ENCODE results near the gene TAF15.

The TAF15 gene

DNA sequence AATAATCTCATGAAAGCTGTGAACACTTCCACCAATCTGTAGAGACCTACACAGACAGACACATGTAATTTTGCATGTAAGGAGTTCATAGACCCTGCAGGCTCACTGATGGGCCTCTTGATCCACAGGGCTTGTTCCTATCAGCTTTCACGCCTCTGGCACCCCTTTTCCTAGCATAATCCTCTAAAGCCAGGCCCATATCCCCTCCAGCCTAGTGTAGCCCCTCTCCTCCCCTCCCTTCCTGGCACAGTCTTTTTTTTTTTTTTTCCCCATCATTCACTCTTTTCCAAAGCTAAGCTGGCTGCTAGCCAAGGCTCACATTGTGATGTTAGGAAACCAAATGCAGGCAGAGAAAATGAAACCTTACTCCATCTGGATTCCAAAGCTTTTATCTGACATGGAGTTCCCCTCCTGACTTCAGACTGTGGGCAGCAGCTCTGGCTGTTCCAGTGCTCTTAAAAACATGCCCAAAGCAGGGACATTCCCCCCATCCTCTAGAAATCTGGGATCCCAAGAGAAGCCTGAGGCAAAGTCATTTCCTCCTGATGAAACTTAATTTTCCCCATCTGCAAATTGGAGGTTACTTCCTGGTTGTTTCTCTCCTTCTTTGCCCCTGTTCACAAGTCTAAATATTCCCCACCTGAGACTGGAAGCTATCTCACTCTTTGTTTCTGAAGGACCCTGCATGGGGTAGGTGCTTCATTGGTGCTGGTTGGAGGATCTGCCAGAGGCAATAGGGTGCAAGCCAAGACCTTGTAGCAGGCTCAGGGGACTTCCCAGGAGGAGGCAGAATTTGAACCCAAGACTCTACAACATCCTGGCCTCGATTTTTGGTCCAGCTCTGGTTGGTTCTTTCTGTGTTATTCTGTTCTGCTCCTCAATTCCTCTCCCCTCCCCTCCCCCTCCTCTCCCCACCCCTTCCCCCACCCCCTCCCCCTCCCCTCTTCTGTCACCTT is 80.8 kb downstream of the TAF15 start:
- WGBS (ENCODE audit: insufficient coverage, insufficient read length): no CpG with 5 or more reads among the region's 2 CpGs
- Histone ChIP-seq H3K4me3 (ENCODE audit: low read length) (no peak overlapping the region), H3K4me1 (ENCODE audit: control insufficient read depth, insufficient read depth, low read length) (peaks cover 3% of the 10 kb centered on the region), H3K36me3 (ENCODE audit: control insufficient read depth, insufficient read depth, low read length) (no peaks in the 10 kb centered on the region), H3K27me3 (ENCODE audit: control insufficient read depth, insufficient read depth, low read length) (no peaks in the 10 kb centered on the region), H3K27ac (ENCODE audit: low read length) (no peak overlapping the region), H3K9me3 (ENCODE audit: control insufficient read depth, insufficient read depth, low read length) (no peaks in the 10 kb centered on the region)
- DNase-seq (ENCODE audit: low read depth, low spot score): no peak

DNA sequence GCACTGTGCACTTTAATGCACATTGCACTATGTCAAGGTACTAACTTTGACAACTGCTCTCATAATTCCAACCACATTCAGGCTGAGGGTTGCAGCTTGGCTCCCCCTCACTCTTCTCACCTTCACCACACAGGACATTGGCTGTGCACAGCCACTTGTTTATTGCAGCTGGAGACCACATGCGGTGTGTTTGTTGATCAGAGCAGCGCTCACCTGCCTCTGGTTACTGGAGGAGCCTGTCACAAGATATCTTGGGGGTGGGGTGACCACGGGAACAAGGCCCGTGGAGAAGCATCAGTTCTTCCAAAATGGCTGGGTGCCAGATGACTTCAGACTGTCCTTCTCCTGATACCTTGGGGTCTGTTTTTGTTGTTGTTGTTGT is 81.5 kb downstream of the TAF15 start:
- Histone ChIP-seq H3K27ac (ENCODE audit: low read length) (no peak overlapping the region), H3K36me3 (ENCODE audit: control insufficient read depth, insufficient read depth, low read length) (no peaks in the 10 kb centered on the region), H3K27me3 (ENCODE audit: control insufficient read depth, insufficient read depth, low read length) (no peaks in the 10 kb centered on the region), H3K4me3 (ENCODE audit: low read length) (no peak overlapping the region), H3K9me3 (ENCODE audit: control insufficient read depth, insufficient read depth, low read length) (no peaks in the 10 kb centered on the region), H3K4me1 (ENCODE audit: control insufficient read depth, insufficient read depth, low read length) (peaks cover 3% of the 10 kb centered on the region)
- no CpG with 5 or more reads among the region's 4 CpGs for WGBS (ENCODE audit: insufficient coverage, insufficient read length)
- DNase-seq (ENCODE audit: low read depth, low spot score): no peak

DNA sequence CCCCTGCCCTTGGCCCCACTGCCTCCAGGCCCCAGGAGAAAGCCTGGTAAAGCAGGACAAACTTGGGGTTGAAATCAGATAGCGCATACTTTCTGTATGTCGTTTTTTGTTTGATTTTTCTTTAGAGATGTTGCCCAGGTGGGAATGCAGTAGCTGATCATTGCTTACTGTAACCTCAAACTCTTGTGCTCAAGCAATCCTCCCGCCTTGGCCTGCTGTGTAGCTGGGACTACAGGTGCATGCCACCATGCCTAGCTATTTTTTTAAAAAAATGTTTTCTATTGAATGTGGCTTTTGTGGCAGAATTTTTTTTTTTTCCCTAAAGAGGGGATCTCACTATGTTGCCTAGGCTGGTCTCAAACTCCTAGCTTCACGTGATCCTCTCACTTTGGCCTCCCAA is 82.0 kb downstream of the TAF15 start:
- Histone ChIP-seq H3K27ac (ENCODE audit: low read length) (no peak overlapping the region), H3K4me3 (ENCODE audit: low read length) (no peak overlapping the region), H3K4me1 (ENCODE audit: control insufficient read depth, insufficient read depth, low read length) (peaks cover 3% of the 10 kb centered on the region), H3K27me3 (ENCODE audit: control insufficient read depth, insufficient read depth, low read length) (no peaks in the 10 kb centered on the region), H3K36me3 (ENCODE audit: control insufficient read depth, insufficient read depth, low read length) (no peaks in the 10 kb centered on the region), H3K9me3 (ENCODE audit: control insufficient read depth, insufficient read depth, low read length) (no peaks in the 10 kb centered on the region)
- no peak for DNase-seq (ENCODE audit: low read depth, low spot score)
- no CpG with 5 or more reads among the region's 4 CpGs for WGBS (ENCODE audit: insufficient coverage, insufficient read length)

DNA sequence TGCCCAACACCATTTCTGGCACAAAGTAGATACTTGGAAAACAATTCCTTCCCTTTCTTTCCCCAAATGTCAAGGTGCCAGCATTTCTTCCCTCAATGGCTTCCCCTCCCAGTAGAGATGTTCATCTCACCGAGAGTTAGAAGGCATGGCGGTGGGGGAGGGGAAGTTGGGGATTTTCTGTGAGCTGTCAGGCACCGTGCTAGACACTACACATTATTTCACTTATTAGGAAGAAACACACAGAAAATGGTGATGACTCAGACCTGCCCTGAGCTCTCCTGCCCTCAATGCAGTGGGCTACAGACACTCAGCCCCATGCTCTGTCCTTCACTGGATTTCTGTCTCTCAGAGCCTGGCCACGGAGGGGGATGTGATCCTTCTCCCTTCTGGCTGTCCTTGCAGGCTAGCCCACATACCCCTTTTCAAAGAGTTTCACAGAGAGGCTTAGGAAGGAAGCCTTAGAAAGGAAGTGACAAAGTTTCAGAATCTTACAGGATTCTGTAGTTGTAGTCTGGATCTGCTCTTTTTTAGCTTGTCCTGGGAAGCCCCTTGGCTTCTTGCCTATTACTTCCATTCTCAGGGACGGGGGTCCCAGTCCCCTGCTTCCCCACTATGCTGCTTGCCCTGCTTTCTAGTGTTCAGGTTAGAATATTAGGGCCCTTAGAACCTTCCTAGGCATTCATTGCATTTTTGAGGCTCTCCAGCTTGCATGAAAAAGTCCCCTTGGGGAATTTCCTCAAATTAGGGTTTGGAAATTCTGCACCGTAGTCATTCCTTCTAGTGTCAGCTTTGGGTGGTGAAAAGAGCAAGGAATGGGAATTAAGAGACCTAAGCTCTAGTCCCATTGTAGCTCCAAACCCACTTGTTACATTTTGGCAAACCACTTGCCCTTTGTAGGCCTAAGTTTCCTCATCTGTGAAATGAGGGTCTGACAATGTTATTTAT is 83.1 kb downstream of the TAF15 start:
- Histone ChIP-seq H3K4me1 (ENCODE audit: control insufficient read depth, insufficient read depth, low read length) (peaks cover 3% of the 10 kb centered on the region), H3K4me3 (ENCODE audit: low read length) (no peak overlapping the region), H3K27me3 (ENCODE audit: control insufficient read depth, insufficient read depth, low read length) (no peaks in the 10 kb centered on the region), H3K9me3 (ENCODE audit: control insufficient read depth, insufficient read depth, low read length) (no peaks in the 10 kb centered on the region), H3K36me3 (ENCODE audit: control insufficient read depth, insufficient read depth, low read length) (no peaks in the 10 kb centered on the region), H3K27ac (ENCODE audit: low read length) (no peak overlapping the region)
- WGBS (ENCODE audit: insufficient coverage, insufficient read length): no CpG with 5 or more reads among the region's 6 CpGs
- no peak for DNase-seq (ENCODE audit: low read depth, low spot score)

GRCh38 chr17:35893751-35894150 is 84.5 kb downstream of the TAF15 start:
- Histone ChIP-seq H3K36me3 (ENCODE audit: control insufficient read depth, insufficient read depth, low read length) (no peaks in the 10 kb centered on the region), H3K9me3 (ENCODE audit: control insufficient read depth, insufficient read depth, low read length) (no peaks in the 10 kb centered on the region), H3K27ac (ENCODE audit: low read length) (no peak overlapping the region), H3K4me3 (ENCODE audit: low read length) (no peak overlapping the region), H3K4me1 (ENCODE audit: control insufficient read depth, insufficient read depth, low read length) (peaks cover 3% of the 10 kb centered on the region), H3K27me3 (ENCODE audit: control insufficient read depth, insufficient read depth, low read length) (no peaks in the 10 kb centered on the region)
- WGBS (ENCODE audit: insufficient coverage, insufficient read length): no CpG with 5 or more reads among the region's 4 CpGs
- no peak for DNase-seq (ENCODE audit: low read depth, low spot score)

- Histone ChIP-seq H3K27me3 (ENCODE audit: control insufficient read depth, insufficient read depth, low read length) (no peaks in the 10 kb centered on the region), H3K36me3 (ENCODE audit: control insufficient read depth, insufficient read depth, low read length) (no peaks in the 10 kb centered on the region), H3K27ac (ENCODE audit: low read length) (no peak overlapping the region), H3K4me1 (ENCODE audit: control insufficient read depth, insufficient read depth, low read length) (peaks cover 3% of the 10 kb centered on the region), H3K9me3 (ENCODE audit: control insufficient read depth, insufficient read depth, low read length) (no peaks in the 10 kb centered on the region), H3K4me3 (ENCODE audit: low read length) (no peak overlapping the region)
- WGBS (ENCODE audit: insufficient coverage, insufficient read length): no CpG with 5 or more reads among the region's 7 CpGs
- DNase-seq (ENCODE audit: low read depth, low spot score): no peak
These were observed 84.9 kb downstream of the TAF15 start for GRCh38 chr17:35894206-35894605.

- no CpG with 5 or more reads among the region's 14 CpGs for WGBS (ENCODE audit: insufficient coverage, insufficient read length)
- Histone ChIP-seq H3K27ac (ENCODE audit: low read length) (no peak overlapping the region), H3K27me3 (ENCODE audit: control insufficient read depth, insufficient read depth, low read length) (no peaks in the 10 kb centered on the region), H3K4me1 (ENCODE audit: control insufficient read depth, insufficient read depth, low read length) (no peaks in the 10 kb centered on the region; the same call in 1 of the 2 replicates), H3K36me3 (ENCODE audit: control insufficient read depth, insufficient read depth, low read length) (no peaks in the 10 kb centered on the region), H3K4me3 (ENCODE audit: low read length) (no peak overlapping the region), H3K9me3 (ENCODE audit: control insufficient read depth, insufficient read depth, low read length) (no peaks in the 10 kb centered on the region)
- no peak for DNase-seq (ENCODE audit: low read depth, low spot score)
These were observed 86.6 kb downstream of the TAF15 start for GRCh38 chr17:35895636-35896587.
